ENCODE results near the gene PHC3. TPM values are rescaled to one million over a fixed set of nuclear protein-coding genes. Genes with fewer than 3 reads are reported as not detected.
A peak's percentile ranks its signal among the peaks of the same experiment; 100 is the strongest.

Gene PHC3
- total and polyA plus RNA-seq, 2 experiments from 2014 or later = 17.5 to 72.2 TPM

GRCh38 chr3:170171563-170171962 lies 10.0 kb downstream of the PHC3 start:
- in situ Hi-C loops (cut with MboI) = no loop called here
- peaks cover 98% of the 10 kb centered on the region for H3K79me2 ChIP-seq (ENCODE audit: insufficient read depth)

GRCh38 chr3:170164717-170165116 lies 16.8 kb downstream of the PHC3 start:
- Histone ChIP-seq H3K9me2 (ENCODE audit: insufficient read depth) (no peaks in the 10 kb centered on the region), H2AFZ (no peak overlapping the region), H3K9ac (no peak overlapping the region), H3K79me2 (ENCODE audit: insufficient read depth) (peaks cover 100% of the 10 kb centered on the region), H3K36me3 (ENCODE audit: low read depth) (peaks cover 40% of the 10 kb centered on the region), H3K4me2 (ENCODE audit: unreplicated experiment) (no peak overlapping the region), H3K27ac (no peak overlapping the region), H3K4me3 (no peak overlapping the region), H4K20me1 (ENCODE audit: insufficient read depth) (peaks cover 19% of the 10 kb centered on the region), H3K9me3 (ENCODE audit: low read depth) (no peaks in the 10 kb centered on the region), H3K4me1 (ENCODE audit: insufficient read depth) (peaks cover 14% of the 10 kb centered on the region), H3K27me3 (replicated peaks; ENCODE audit: insufficient read depth) (no peaks in the 10 kb centered on the region), H3F3A (ENCODE audit: insufficient read depth) (peaks cover 24% of the 10 kb centered on the region)
- in situ Hi-C loops (cut with MboI) = no loop called here
- TF ChIP-seq EZH2phosphoT487 (IDR thresholded peaks at IDR 0.05; ENCODE audit: insufficient read depth, low read depth) = no peak
- TF ChIP-seq EZH2 (IDR thresholded peaks at IDR 0.05; ENCODE audit: insufficient read depth, poor library complexity, severe bottlenecking) = no peak
- DNase-seq = no peak
- 58 to 59% methylated on average over 2 of the region's 2 CpGs for whole genome bisulfite sequencing, 2 experiments (ENCODE audit: low coverage in 1 of 2, low lambda C conversion rate in 2 of 2, missing lambda C conversion rate in 2 of 2)

More at GRCh38 chr3:170171563-170171962, 10.0 kb downstream of the PHC3 start:
- 55 to 70% methylated on average over 1 of the region's 1 CpG for WGBS, 2 experiments (ENCODE audit: low coverage in 1 of 2, low lambda C conversion rate in 2 of 2, missing lambda C conversion rate in 2 of 2)
- peak overlapping the region; percentile 26; the same call in 1 of the 2 replicates for H3K9ac ChIP-seq
- H3K27me3 ChIP-seq (replicated peaks; ENCODE audit: insufficient read depth) = no peaks in the 10 kb centered on the region
- H3K4me1 ChIP-seq (ENCODE audit: insufficient read depth) = no peaks in the 10 kb centered on the region
- peaks cover 5% of the 10 kb centered on the region; the same call in 1 of the 2 replicates for H3F3A ChIP-seq (ENCODE audit: insufficient read depth)
- H4K20me1 ChIP-seq (ENCODE audit: insufficient read depth) = no peaks in the 10 kb centered on the region
- TF ChIP-seq EZH2 (IDR thresholded peaks at IDR 0.05; ENCODE audit: insufficient read depth, poor library complexity, severe bottlenecking) (no peak), EZH2phosphoT487 (IDR thresholded peaks at IDR 0.05; ENCODE audit: insufficient read depth, low read depth) (no peak)
- H3K36me3 ChIP-seq (ENCODE audit: low read depth) = peaks cover 66% of the 10 kb centered on the region
- H3K4me2 ChIP-seq (ENCODE audit: unreplicated experiment) = no peak overlapping the region
- no peaks in the 10 kb centered on the region for H3K9me3 ChIP-seq (ENCODE audit: low read depth)
- no peak overlapping the region for H3K4me3 ChIP-seq
- DNase-seq = no peak
- no peak overlapping the region for H2AFZ ChIP-seq
- H3K9me2 ChIP-seq (ENCODE audit: insufficient read depth) = no peaks in the 10 kb centered on the region
- H3K27ac ChIP-seq = no peak overlapping the region

GRCh38 chr3:170163956-170164645 lies 17.4 kb downstream of the PHC3 start:
- 95 to 96% methylated on average over 4 of the region's 4 CpGs for WGBS, 2 experiments (ENCODE audit: low coverage in 1 of 2, low lambda C conversion rate in 2 of 2, missing lambda C conversion rate in 2 of 2)
- Histone ChIP-seq H3K9me2 (ENCODE audit: insufficient read depth) (no peaks in the 10 kb centered on the region), H3K27me3 (replicated peaks; ENCODE audit: insufficient read depth) (no peaks in the 10 kb centered on the region), H3K9me3 (ENCODE audit: low read depth) (no peaks in the 10 kb centered on the region), H3K27ac (no peak overlapping the region), H3K9ac (no peak overlapping the region), H3K36me3 (ENCODE audit: low read depth) (peaks cover 36% of the 10 kb centered on the region), H3K4me3 (no peak overlapping the region), H3F3A (ENCODE audit: insufficient read depth) (peaks cover 29% of the 10 kb centered on the region), H3K4me2 (ENCODE audit: unreplicated experiment) (no peak overlapping the region), H4K20me1 (ENCODE audit: insufficient read depth) (peaks cover 19% of the 10 kb centered on the region), H3K79me2 (ENCODE audit: insufficient read depth) (peaks cover 100% of the 10 kb centered on the region), H3K4me1 (ENCODE audit: insufficient read depth) (peaks cover 14% of the 10 kb centered on the region), H2AFZ (no peak overlapping the region)
- DNase-seq = no peak
- TF ChIP-seq EZH2phosphoT487 (IDR thresholded peaks at IDR 0.05; ENCODE audit: insufficient read depth, low read depth) (no peak), EZH2 (IDR thresholded peaks at IDR 0.05; ENCODE audit: insufficient read depth, poor library complexity, severe bottlenecking) (no peak)
- in situ Hi-C loops (cut with MboI) = no loop called here

- peaks cover 100% of the 10 kb centered on the region for H3K79me2 ChIP-seq (ENCODE audit: insufficient read depth)
These were observed 18.9 kb downstream of the PHC3 start for GRCh38 chr3:170162630-170163029.

More at GRCh38 chr3:170162630-170163029, 18.9 kb downstream of the PHC3 start:
- Histone ChIP-seq H3K9me2 (ENCODE audit: insufficient read depth) (no peaks in the 10 kb centered on the region), H3K27ac (peak overlapping the region; percentile 40), H2AFZ (no peak overlapping the region), H3K4me1 (ENCODE audit: insufficient read depth) (peaks cover 14% of the 10 kb centered on the region), H3K27me3 (replicated peaks; ENCODE audit: insufficient read depth) (no peaks in the 10 kb centered on the region), H3K9me3 (ENCODE audit: low read depth) (no peaks in the 10 kb centered on the region), H3K9ac (no peak overlapping the region; the same call in 1 of the 2 replicates), H3K36me3 (ENCODE audit: low read depth) (peaks cover 39% of the 10 kb centered on the region), H3F3A (ENCODE audit: insufficient read depth) (peaks cover 29% of the 10 kb centered on the region), H3K4me3 (no peak overlapping the region), H3K4me2 (ENCODE audit: unreplicated experiment) (no peak overlapping the region), H4K20me1 (ENCODE audit: insufficient read depth) (peaks cover 19% of the 10 kb centered on the region)
- TF ChIP-seq EZH2 (IDR thresholded peaks at IDR 0.05; ENCODE audit: insufficient read depth, poor library complexity, severe bottlenecking) (no peak), EZH2phosphoT487 (IDR thresholded peaks at IDR 0.05; ENCODE audit: insufficient read depth, low read depth) (no peak)
- peak; percentile 47 for DNase-seq
- in situ Hi-C loops (cut with MboI) = no loop called here

All from GM23248 (cell line).